ENCODE measurements around the gene PDE3B.

DNA sequence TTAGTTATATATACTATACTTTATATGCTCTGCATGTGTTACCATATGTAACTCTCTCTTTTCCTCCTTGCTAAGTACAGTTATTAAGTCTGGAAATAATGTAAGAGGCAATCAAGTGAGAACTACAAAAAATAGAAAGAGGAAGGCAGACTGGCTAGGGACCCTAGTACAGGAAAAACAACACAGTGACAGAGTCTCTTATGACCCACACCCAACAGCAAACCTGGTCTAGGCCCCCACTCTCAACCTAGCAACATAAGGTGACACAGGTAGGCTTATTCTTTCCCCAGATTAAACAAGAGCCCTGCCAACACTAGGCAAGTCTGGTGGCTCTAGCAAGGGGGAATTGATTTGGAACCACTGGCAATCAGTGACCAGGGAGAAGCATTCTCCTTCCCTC is 132.3 kb downstream of the PDE3B start:
- TF ChIP-seq, protein P1, sequence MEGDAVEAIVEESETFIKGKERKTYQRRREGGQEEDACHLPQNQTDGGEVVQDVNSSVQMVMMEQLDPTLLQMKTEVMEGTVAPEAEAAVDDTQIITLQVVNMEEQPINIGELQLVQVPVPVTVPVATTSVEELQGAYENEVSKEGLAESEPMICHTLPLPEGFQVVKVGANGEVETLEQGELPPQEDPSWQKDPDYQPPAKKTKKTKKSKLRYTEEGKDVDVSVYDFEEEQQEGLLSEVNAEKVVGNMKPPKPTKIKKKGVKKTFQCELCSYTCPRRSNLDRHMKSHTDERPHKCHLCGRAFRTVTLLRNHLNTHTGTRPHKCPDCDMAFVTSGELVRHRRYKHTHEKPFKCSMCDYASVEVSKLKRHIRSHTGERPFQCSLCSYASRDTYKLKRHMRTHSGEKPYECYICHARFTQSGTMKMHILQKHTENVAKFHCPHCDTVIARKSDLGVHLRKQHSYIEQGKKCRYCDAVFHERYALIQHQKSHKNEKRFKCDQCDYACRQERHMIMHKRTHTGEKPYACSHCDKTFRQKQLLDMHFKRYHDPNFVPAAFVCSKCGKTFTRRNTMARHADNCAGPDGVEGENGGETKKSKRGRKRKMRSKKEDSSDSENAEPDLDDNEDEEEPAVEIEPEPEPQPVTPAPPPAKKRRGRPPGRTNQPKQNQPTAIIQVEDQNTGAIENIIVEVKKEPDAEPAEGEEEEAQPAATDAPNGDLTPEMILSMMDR (IDR thresholded peaks at IDR 0.05), result no peak
- TF ChIP-seq POLR2A (IDR thresholded peaks at IDR 0.05), result no peak

All from testis (tissue), 2 donors.